HCT116 (cell line): ENCODE results near the gene MLYCD. TPM values are rescaled to one million over a fixed set of nuclear protein-coding genes. Genes with fewer than 3 reads are reported as not detected.

Source experiments
- ATAC-seq: fragments of 200-7000 bp; cut with Tn5 transposase; 2 replicates; pipeline ENCODE4 v1.9.1; 2020; ENCODE audit warnings: mild to moderate bottlenecking, moderate library complexity
- Bru-seq: library from RNA; stranded (reverse); fragments of 400-500 nt; gene quantifications from one replicate; lab custom pipeline; 2021; lab: Mats Ljungman, UMichigan
- BruChase-seq, 2 experiments: library from RNA; stranded (reverse); fragments of 400-500 nt; gene quantifications; one replicate each; lab custom pipeline; 2021; lab: Mats Ljungman, UMichigan
- BruUV-seq: library from RNA; stranded (reverse); fragments of 400-500 nt; replicated peaks from 2 replicates; lab custom pipeline; 2021; lab: Mats Ljungman, UMichigan
- CTCF ChIA-PET: fragments of 300-600 bp; sonication (Branson Sonifier 250); formaldehyde crosslinking; loops from one replicate; lab custom pipeline; 2021; ENCODE audit warnings: antibody characterized with exemption; lab: Charles Lee
- POLR2A ChIA-PET: fragments of 300-600, 350-600 bp; sonication (Branson Sonifier 250); formaldehyde crosslinking; loops from one replicate; lab custom pipeline; 2021; ENCODE audit warnings: antibody characterized with exemption; lab: Charles Lee
- RAD21 ChIA-PET, 2 experiments: fragments of 300-600 bp; sonication (Branson Sonifier 250); formaldehyde crosslinking; loops; one replicate each; lab custom pipeline; 2023; ENCODE audit warnings: low total read pairs in 2 of 2; ENCODE audit not compliant: uncharacterized antibody in 2 of 2, unreplicated experiment in 2 of 2, low non-redundant PET in 1 of 2; lab: Charles Lee
- DNase-seq: peaks from one replicate; pipeline ENCODE4 v3.0.0-alpha.2; 2010; ENCODE audit warnings: low read depth, low spot score
- H2AFZ ChIP-seq: fragments of 200-600 bp; shearing (Covaris generic), sonication (generic); 2 replicates; pipeline ENCODE4 v1.6.1; 2017; ENCODE audit warnings: low read depth, mixed run types, mixed read lengths, antibody characterized with exemption, low read length; ENCODE audit not compliant: poor library complexity, severe bottlenecking
- H3K27ac ChIP-seq: 2 replicates; pipeline ENCODE4 v1.5.1; 2012; ENCODE audit warnings: low read depth, low read length
- H3K27me3 ChIP-seq: fragments of 200-600 bp; sonication (generic); 2 replicates; pipeline ENCODE4 v1.6.1; 2016; ENCODE audit warnings: mixed run types, low read length, mixed read lengths; ENCODE audit not compliant: insufficient read depth
- H3K36me3 ChIP-seq, 2 experiments: fragments of 200-500 bp in 1 of 2; fragments of 200-600 bp in 1 of 2; sonication (Bioruptor generic) in 1 of 2; sonication (generic) in 1 of 2; 2 replicates each; pipeline versions ENCODE4 v1.5.1 to v1.6.1; 2014 to 2016; ENCODE audit warnings: low read length in 2 of 2, inconsistent platforms in 1 of 2, mixed read lengths in 1 of 2, mixed run types in 1 of 2; ENCODE audit not compliant: insufficient read depth in 2 of 2, control insufficient read depth in 1 of 2
- H3K4me1 ChIP-seq, 2 experiments: fragments of 200-600 bp in 1 of 2; sonication (generic) in 1 of 2; 2 replicates each; pipeline versions ENCODE4 v1.5.1 to v1.6.1; 2012 to 2017; ENCODE audit warnings: low read length in 2 of 2, inconsistent platforms in 1 of 2, mild to moderate bottlenecking in 1 of 2, mixed read lengths in 1 of 2, mixed run types in 1 of 2, moderate library complexity in 1 of 2; ENCODE audit not compliant: insufficient read depth in 2 of 2, control insufficient read depth in 1 of 2
- H3K4me2 ChIP-seq: fragments of 200-600 bp; sonication (generic); 2 replicates; pipeline ENCODE4 v1.6.1; 2017; ENCODE audit warnings: mixed run types, low read length, mixed read lengths
- H3K4me3 ChIP-seq, 2 experiments: fragments of 200-600 bp in 1 of 2; sonication (generic) in 1 of 2; replicated peaks in 1 of 2; 2 replicates each; pipeline ENCODE4 v1.5.1; 2011 to 2016; ENCODE audit warnings: low read length in 2 of 2, control low read depth in 1 of 2, low read depth in 1 of 2, mild to moderate bottlenecking in 1 of 2, mixed read lengths in 1 of 2, mixed run types in 1 of 2
- H3K79me2 ChIP-seq: fragments of 200-600 bp; sonication (generic); 2 replicates; pipeline ENCODE4 v1.6.1; 2017; ENCODE audit warnings: mild to moderate bottlenecking, mixed run types, low read length, moderate library complexity, mixed read lengths; ENCODE audit not compliant: insufficient read depth
- H3K9ac ChIP-seq: fragments of 200-600 bp; sonication (generic); 2 replicates; pipeline ENCODE4 v1.6.1; 2016; ENCODE audit warnings: low read length, mixed read lengths
- H3K9me2 ChIP-seq: fragments of 200-600 bp; sonication (generic), shearing (Covaris generic); 2 replicates; pipeline ENCODE4 v1.6.1; 2017; ENCODE audit warnings: mixed run types, mild to moderate bottlenecking, moderate library complexity; ENCODE audit not compliant: insufficient read depth
- H3K9me3 ChIP-seq, 2 experiments: fragments of 200-500 bp in 1 of 2; fragments of 200-600 bp in 1 of 2; sonication (Bioruptor generic) in 1 of 2; sonication (generic) in 1 of 2; 2 replicates each; pipeline ENCODE4 v1.6.1; 2014 to 2017; ENCODE audit warnings: low read length in 2 of 2, mixed read lengths in 2 of 2, inconsistent platforms in 1 of 2, low read depth in 1 of 2, mild to moderate bottlenecking in 1 of 2, mixed run types in 1 of 2, moderate library complexity in 1 of 2; ENCODE audit not compliant: control insufficient read depth in 1 of 2, insufficient read depth in 1 of 2
- H4K20me1 ChIP-seq: fragments of 200-600 bp; sonication (generic), shearing (Covaris generic); 2 replicates; pipeline ENCODE4 v1.6.1; 2017; ENCODE audit warnings: mixed run types, mild to moderate bottlenecking, moderate library complexity; ENCODE audit not compliant: insufficient read depth
- CBX3 ChIP-seq: IDR thresholded peaks from 2 replicates; pipeline ENCODE4 v1.6.1; 2012; ENCODE audit warnings: low read depth
- EGR1 ChIP-seq: IDR thresholded peaks from 2 replicates; pipeline ENCODE4 v1.6.1; 2012; ENCODE audit warnings: low read depth
- ELF1 ChIP-seq: IDR thresholded peaks from 2 replicates; pipeline ENCODE4 v1.6.1; 2012; ENCODE audit warnings: low read depth, borderline replicate concordance
- EZH2 ChIP-seq: fragments of 200-600 bp; sonication (generic); IDR thresholded peaks from 2 replicates; pipeline ENCODE4 v1.6.1; 2017; ENCODE audit warnings: antibody characterized with exemption, mixed run types
- EZH2phosphoT487 ChIP-seq: fragments of 200-600 bp; IDR thresholded peaks from 2 replicates; pipeline ENCODE4 v1.6.1; 2018; ENCODE audit warnings: antibody characterized with exemption, borderline replicate concordance
- FOSL1 ChIP-seq: IDR thresholded peaks from 2 replicates; pipeline ENCODE4 v1.6.1; 2012; ENCODE audit warnings: low read depth
- JUND ChIP-seq: IDR thresholded peaks from 2 replicates; pipeline ENCODE4 v1.6.1; 2012
- MAX ChIP-seq: IDR thresholded peaks from 2 replicates; pipeline ENCODE4 v1.6.1; 2012
- POLR2A ChIP-seq: IDR thresholded peaks from 2 replicates; pipeline ENCODE4 v1.7.0; 2011; ENCODE audit warnings: borderline replicate concordance; ENCODE audit not compliant: insufficient read depth, insufficient read length; ENCODE audit errors: extremely low read depth
- RAD21 ChIP-seq: IDR thresholded peaks from 2 replicates; pipeline ENCODE4 v1.6.1; 2012; ENCODE audit warnings: low read depth, mild to moderate bottlenecking
- REST ChIP-seq: IDR thresholded peaks from 2 replicates; pipeline ENCODE4 v1.6.1; 2012; ENCODE audit warnings: low read depth
- SIN3A ChIP-seq: IDR thresholded peaks from 2 replicates; pipeline ENCODE4 v1.6.1; 2012; ENCODE audit warnings: low read depth
- SP1 ChIP-seq: IDR thresholded peaks from 2 replicates; pipeline ENCODE4 v1.6.1; 2012; ENCODE audit warnings: low read depth
- SRF ChIP-seq: IDR thresholded peaks from 2 replicates; pipeline ENCODE4 v1.6.1; 2012; ENCODE audit warnings: low read depth
- TCF7L2 ChIP-seq: IDR thresholded peaks from 2 replicates; pipeline ENCODE4 v1.7.0; 2011; ENCODE audit warnings: borderline replicate concordance, inconsistent platforms; ENCODE audit not compliant: insufficient read depth, insufficient read length; ENCODE audit errors: extremely low read depth
- ZNF274 ChIP-seq: fragments of 200-500 bp; sonication (Bioruptor generic); IDR thresholded peaks from 2 replicates; pipeline ENCODE4 v1.6.1; 2014; ENCODE audit warnings: mild to moderate bottlenecking, low read depth, low read length, inconsistent platforms
- intact Hi-C: fragments of 100-400 bp; cut with micrococcal nuclease; formaldehyde crosslinking; loops from 2 replicates; pipeline ENCODE4 v1.10.0; 2022
- long read RNA-seq: library from polyadenylated mRNA; unstranded; transcript quantifications from one replicate; pipeline ENCODE4 v2.0.0, GENCODE V29; 2021; ENCODE audit not compliant: unreplicated experiment
- polyA plus RNA-seq: library from polyadenylated mRNA; unstranded; fragments of >200 nt; gene quantifications from 2 replicates; pipeline ENCODE4 v1.2.1, GENCODE V29; 2012; ENCODE audit warnings: missing spikeins
- total RNA-seq: library from RNA; stranded (reverse); gene quantifications from one replicate; pipeline ENCODE4 v1.2.1, GENCODE V29; 2021; ENCODE audit not compliant: unreplicated experiment
- TF ChIP-seq, protein P1 (sequence below), 3 experiments: fragments of 200-600 bp in 1 of 3; sonication (generic) in 1 of 3; IDR thresholded peaks in 2 of 3; conservative IDR thresholded peaks in 1 of 3; 2 replicates each; pipeline ENCODE4 v1.5.1; 2012 to 2017; ENCODE audit warnings: low read depth in 2 of 3, low read length in 2 of 3, antibody characterized with exemption in 1 of 3, borderline replicate concordance in 1 of 3, control low read depth in 1 of 3, mild to moderate bottlenecking in 1 of 3, mixed read lengths in 1 of 3, mixed run types in 1 of 3, moderate library complexity in 1 of 3; ENCODE audit not compliant: insufficient read depth in 1 of 3
- TF ChIP-seq, protein P2 (sequence below): IDR thresholded peaks from 2 replicates; pipeline ENCODE4 v1.6.1; 2012

The MLYCD gene
- total RNA-seq, result 3.9 TPM
- 0.96 and 1.1 TPM in 2 replicates for polyA plus RNA-seq
- percentile 65 among the genes with signal in this experiment for Bru-seq, nascent RNA
- percentile 50 among the genes with signal in this experiment for BruChase-seq, experiment 1, labeled RNA remaining after a 6-hour chase
- BruChase-seq, experiment 2, labeled RNA remaining after a 2-hour chase, result percentile 62 among the genes with signal in this experiment
- long read RNA-seq, full-length matches to known transcripts, result 40 of 51 reads
- long read RNA-seq, partial matches to known transcripts, result 3 of 51 reads
- long read RNA-seq, other reads (novel, unspliced or antisense), result 8 of 51 reads

- BruUV-seq, result no TSS peak
- TF ChIP-seq REST (no peak), MAX (peak; percentile 72), FOSL1 (no peak), ZNF274 (no peak), RAD21 (no peak), EGR1 (no peak; the same call in 1 of the 2 replicates), SIN3A (peak; percentile 42; the same call in 1 of the 2 replicates), EZH2phosphoT487 (no peak), ELF1 (peak; percentile 61), SRF (no peak), SP1 (peak; percentile 58), POLR2A (no peak), EZH2 (no peak), TCF7L2 (peak; percentile 36), JUND (no peak), CBX3 (no peak)
- TF ChIP-seq, protein P1, sequence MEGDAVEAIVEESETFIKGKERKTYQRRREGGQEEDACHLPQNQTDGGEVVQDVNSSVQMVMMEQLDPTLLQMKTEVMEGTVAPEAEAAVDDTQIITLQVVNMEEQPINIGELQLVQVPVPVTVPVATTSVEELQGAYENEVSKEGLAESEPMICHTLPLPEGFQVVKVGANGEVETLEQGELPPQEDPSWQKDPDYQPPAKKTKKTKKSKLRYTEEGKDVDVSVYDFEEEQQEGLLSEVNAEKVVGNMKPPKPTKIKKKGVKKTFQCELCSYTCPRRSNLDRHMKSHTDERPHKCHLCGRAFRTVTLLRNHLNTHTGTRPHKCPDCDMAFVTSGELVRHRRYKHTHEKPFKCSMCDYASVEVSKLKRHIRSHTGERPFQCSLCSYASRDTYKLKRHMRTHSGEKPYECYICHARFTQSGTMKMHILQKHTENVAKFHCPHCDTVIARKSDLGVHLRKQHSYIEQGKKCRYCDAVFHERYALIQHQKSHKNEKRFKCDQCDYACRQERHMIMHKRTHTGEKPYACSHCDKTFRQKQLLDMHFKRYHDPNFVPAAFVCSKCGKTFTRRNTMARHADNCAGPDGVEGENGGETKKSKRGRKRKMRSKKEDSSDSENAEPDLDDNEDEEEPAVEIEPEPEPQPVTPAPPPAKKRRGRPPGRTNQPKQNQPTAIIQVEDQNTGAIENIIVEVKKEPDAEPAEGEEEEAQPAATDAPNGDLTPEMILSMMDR (IDR thresholded peaks at IDR 0.05 in 2 of 3, conservative IDR thresholded peaks at IDR 0.05 in 1 of 3; ENCODE audit: borderline replicate concordance in 1 of 3, insufficient read depth in 1 of 3, low read depth in 2 of 3, low read length in 2 of 3), result no peak
- TF ChIP-seq, protein P2, sequence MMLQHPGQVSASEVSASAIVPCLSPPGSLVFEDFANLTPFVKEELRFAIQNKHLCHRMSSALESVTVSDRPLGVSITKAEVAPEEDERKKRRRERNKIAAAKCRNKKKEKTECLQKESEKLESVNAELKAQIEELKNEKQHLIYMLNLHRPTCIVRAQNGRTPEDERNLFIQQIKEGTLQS, result no peak
Measured at GRCh38 chr16:83898463-83899271, at the start of gene MLYCD. TSS of gene MLYCD (plus strand) at chr16:83899115. CDS start at chr16:83899145, 30 bp downstream.

More at GRCh38 chr16:83898463-83899271, at the start of gene MLYCD:
- no peaks in the 10 kb centered on the region for H3K9me2 ChIP-seq
- peaks cover 7 to 20% of the 10 kb centered on the region in 2 experiments for H3K4me1 ChIP-seq
- ATAC-seq, result peak; percentile 93
- intact Hi-C loops, result no loop called here
- POLR2A ChIA-PET, result interaction anchor here (1.1 kb wide), 1 partner anchor 14 kb away, joined by 3 read pairs; no protein-coding TSS in a partner anchor
- H3K4me2 ChIP-seq, result peak within 1 kb of the TSS; percentile 97
- RAD21 ChIA-PET, result no interaction called here
- peak within 1 kb of the TSS; percentile 61; the same call in 1 of the 2 replicates for H3K27ac ChIP-seq
- H3K27me3 ChIP-seq, result no peaks in the 10 kb centered on the region
- H3K4me3 ChIP-seq, result peak within 1 kb of the TSS; percentile 56 to 69
- H4K20me1 ChIP-seq, result no peaks in the 10 kb centered on the region
- peak; percentile 44 for DNase-seq
- no peaks in the 10 kb centered on the region for H3K36me3 ChIP-seq
- H2AFZ ChIP-seq, result peak within 1 kb of the TSS; percentile 98
- H3K9me3 ChIP-seq, result no peaks in the 10 kb centered on the region
- H3K79me2 ChIP-seq, result no peaks in the 10 kb centered on the region
- peak within 1 kb of the TSS; percentile 66 for H3K9ac ChIP-seq
- CTCF ChIA-PET, result interaction anchor here (1.1 kb wide), 1 partner anchor 27 kb away, joined by 3 read pairs; no protein-coding TSS in a partner anchor
